ENCODE data around the gene AGK. TPM values are rescaled to one million over a fixed set of nuclear protein-coding genes. Genes with fewer than 3 reads are reported as not detected.

Gene AGK
- total and polyA plus RNA-seq, 2 of the 8 experiments (the other 6 are each of a cell fraction or from before 2014, with no cell fraction given), result 25.8 to 34.0 TPM

- H2BK120ac ChIP-seq (replicated peaks; ENCODE audit: low read depth, low read length), result no peak overlapping the region
- no peak overlapping the region for H3K9ac ChIP-seq (replicated peaks in 1 of 4; ENCODE audit: extremely low read depth in 1 of 4, low read depth in 3 of 4, low read length in 3 of 4)
- H3K23ac ChIP-seq (ENCODE audit: insufficient read length), result no peak overlapping the region
- no peak overlapping the region for H2BK15ac ChIP-seq (ENCODE audit: low read length)
- no peak overlapping the region for H4K8ac ChIP-seq (ENCODE audit: extremely low read depth, insufficient read depth, low read length)
- H3K18ac ChIP-seq (ENCODE audit: extremely low read depth, low read length), result no peak overlapping the region
- WGBS, 2 experiments (ENCODE audit: extremely low coverage in 1 of 2, insufficient coverage in 1 of 2, insufficient read length in 1 of 2, insufficient replicate concordance in 2 of 2, low coverage in 1 of 2, low lambda C conversion rate in 2 of 2, missing lambda C conversion rate in 1 of 2), result 83% methylated on average over 3 of the region's 3 CpGs; no CpG with 5 or more reads in 1 of the 2 experiments
- H3K79me1 ChIP-seq (ENCODE audit: low read depth, low read length), result no peaks in the 10 kb centered on the region
- H3K27me3 ChIP-seq (replicated peaks in 1 of 4; ENCODE audit: control insufficient read depth in 3 of 4, extremely low read depth in 1 of 4, insufficient read depth in 3 of 4, low read length in 3 of 4), result no peaks in the 10 kb centered on the region
- no peak overlapping the region for H3K4me3 ChIP-seq (ENCODE audit: extremely low read depth in 1 of 4, insufficient read depth in 2 of 4, low read depth in 3 of 4, low read length in 4 of 4)
- no peak overlapping the region for H4K5ac ChIP-seq (ENCODE audit: insufficient read length, low read depth, low read length)
- H3K4me2 ChIP-seq (ENCODE audit: insufficient read depth in 1 of 2, low read depth in 2 of 2, low read length in 2 of 2), result no peak overlapping the region
- FAIRE-seq (no peak), DNase-seq (ENCODE audit: low read depth in 1 of 2, low spot score in 2 of 2) (no peak)
- no peak overlapping the region for H3K4ac ChIP-seq (replicated peaks; ENCODE audit: insufficient read length, low read depth, low read length)
- no peak overlapping the region for H2AFZ ChIP-seq (ENCODE audit: low read length)
- no peak overlapping the region for H4K91ac ChIP-seq (replicated peaks; ENCODE audit: insufficient read length, low read length)
- no peaks in the 10 kb centered on the region; a peak in 1 of 4 replicates for H3K9me3 ChIP-seq (ENCODE audit: insufficient read depth in 2 of 2, low read depth in 1 of 2, low read length in 1 of 2)
- H2BK20ac ChIP-seq (ENCODE audit: low read length), result no peak overlapping the region
- no peaks in the 10 kb centered on the region for H3K79me2 ChIP-seq (ENCODE audit: control insufficient read depth in 1 of 2, insufficient read depth in 2 of 2, low read length in 2 of 2)
- no peak overlapping the region for H2BK5ac ChIP-seq (ENCODE audit: low read depth, low read length)
- H3K14ac ChIP-seq (ENCODE audit: insufficient read length), result no peak overlapping the region
- no peak overlapping the region for H3K27ac ChIP-seq (ENCODE audit: low read depth, low read length)
- no peaks in the 10 kb centered on the region; a peak in 2 of 8 replicates for H3K36me3 ChIP-seq (ENCODE audit: control insufficient read depth in 2 of 4, insufficient read depth in 4 of 4, low read length in 3 of 4)
- no peak overlapping the region for H2AK5ac ChIP-seq (ENCODE audit: low read depth, low read length)
- peaks cover 0 to 3% (median 0%) of the 10 kb centered on the region in 4 experiments; a peak in 2 of 7 replicates for H3K4me1 ChIP-seq (replicated peaks in 1 of 4; ENCODE audit: control insufficient read depth in 3 of 4, insufficient read depth in 4 of 4, low read length in 3 of 4)
- H3K56ac ChIP-seq (replicated peaks; ENCODE audit: insufficient read length, low read depth, low read length), result no peak overlapping the region
- POLR2A ChIA-PET (ENCODE audit: partially characterized antibody), result no interaction called here
- H3K23me2 ChIP-seq (ENCODE audit: low read depth, low read length), result no peaks in the 10 kb centered on the region
- no peak overlapping the region for H2BK12ac ChIP-seq (ENCODE audit: low read depth, low read length)
- CTCF ChIA-PET (ENCODE audit: partially characterized antibody), result interaction anchor here (0.5 to 1.2 kb wide), 3 partner anchors 10 to 138 kb away, joined by 3 read pairs; no protein-coding TSS in a partner anchor
- no peaks in the 10 kb centered on the region for H4K20me1 ChIP-seq (replicated peaks in 1 of 2; ENCODE audit: control insufficient read depth in 1 of 2, insufficient read depth in 2 of 2, low read length in 2 of 2)
- TF ChIP-seq GTF2F1 (IDR thresholded peaks at IDR 0.05; ENCODE audit: borderline replicate concordance, low read depth, low read length) (no peak), SRF (IDR thresholded peaks at IDR 0.05; ENCODE audit: low read depth, low read length) (no peak), CTCF (IDR thresholded peaks at IDR 0.05; ENCODE audit: control extremely low read depth in 1 of 3, insufficient read depth in 1 of 3, low read depth in 1 of 3, low read length in 3 of 3) (no peak), SP4 (IDR thresholded peaks at IDR 0.05; ENCODE audit: low read length) (no peak), EZH2 (IDR thresholded peaks at IDR 0.05; ENCODE audit: low read depth, low read length, severe bottlenecking) (no peak), POU5F1 (IDR thresholded peaks at IDR 0.05; ENCODE audit: low read depth, low read length) (no peak), NANOG (IDR thresholded peaks at IDR 0.05; ENCODE audit: insufficient read depth, low read depth, low read length, poor library complexity, severe bottlenecking) (no peak), SP2 (IDR thresholded peaks at IDR 0.05; ENCODE audit: low read length) (no peak), CHD2 (IDR thresholded peaks at IDR 0.05; ENCODE audit: low read length) (no peak), TAF1 (IDR thresholded peaks at IDR 0.05; ENCODE audit: low read depth, low read length) (no peak), GABPA (IDR thresholded peaks at IDR 0.05; ENCODE audit: borderline replicate concordance, insufficient read depth, low read length) (no peak)
These were observed 28.4 kb upstream of the AGK start for GRCh38 chr7:141522657-141523342.
